ENCODE measurements around the gene SLC12A7. TPM values are rescaled to one million over a fixed set of nuclear protein-coding genes. Genes with fewer than 3 reads are reported as not detected.
A peak's percentile ranks its signal among the peaks of the same experiment; 100 is the strongest.

The SLC12A7 gene
- total RNA-seq, 2 experiments from 2014 or later: 0.06 TPM; not detected in 1

DNA sequence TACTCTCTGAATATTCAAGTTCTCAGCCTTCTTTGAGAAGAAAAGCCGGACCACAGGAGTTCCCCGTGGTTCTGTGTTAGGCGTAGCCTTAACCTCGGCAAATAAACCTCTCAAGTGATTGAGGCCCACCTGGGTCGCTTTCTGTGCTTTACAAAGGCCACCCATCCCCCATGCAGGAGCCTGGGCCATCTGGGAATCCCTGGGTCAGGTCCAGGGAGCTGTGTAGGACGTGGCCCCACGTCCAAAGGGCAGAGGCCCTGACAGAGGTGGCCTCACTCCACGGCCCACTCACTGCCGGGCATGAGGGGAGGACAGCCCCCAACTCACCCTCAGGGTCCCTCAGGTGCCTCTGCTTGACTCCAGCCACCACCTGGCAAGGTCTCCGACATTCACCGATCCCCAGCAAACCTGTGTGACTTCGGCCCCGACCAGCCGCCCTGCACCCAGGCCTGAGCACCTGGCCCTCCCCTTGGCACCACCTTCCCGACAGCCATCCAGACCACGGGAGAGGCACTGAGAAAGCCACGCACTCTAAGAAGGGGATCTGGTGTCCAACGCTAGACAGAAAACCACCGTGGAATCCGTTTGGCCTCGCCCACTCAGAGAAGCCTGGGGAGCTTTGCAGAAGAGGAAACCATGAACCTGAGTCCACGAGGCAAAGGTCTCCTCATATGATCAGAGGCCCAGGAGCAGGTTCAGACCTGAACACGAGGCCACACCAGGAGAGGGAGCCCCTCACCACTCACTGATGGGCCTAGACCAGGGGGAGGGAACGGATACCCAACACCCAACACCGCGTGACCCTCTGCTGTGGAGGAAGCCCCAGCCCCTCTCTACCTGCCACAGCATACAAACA, 4.5 kb downstream of the SLC12A7 start:
- no peak for TF ChIP-seq EZH2phosphoT487 (IDR thresholded peaks at IDR 0.05; ENCODE audit: borderline replicate concordance, low read depth, low read length)
- TF ChIP-seq, protein P1, sequence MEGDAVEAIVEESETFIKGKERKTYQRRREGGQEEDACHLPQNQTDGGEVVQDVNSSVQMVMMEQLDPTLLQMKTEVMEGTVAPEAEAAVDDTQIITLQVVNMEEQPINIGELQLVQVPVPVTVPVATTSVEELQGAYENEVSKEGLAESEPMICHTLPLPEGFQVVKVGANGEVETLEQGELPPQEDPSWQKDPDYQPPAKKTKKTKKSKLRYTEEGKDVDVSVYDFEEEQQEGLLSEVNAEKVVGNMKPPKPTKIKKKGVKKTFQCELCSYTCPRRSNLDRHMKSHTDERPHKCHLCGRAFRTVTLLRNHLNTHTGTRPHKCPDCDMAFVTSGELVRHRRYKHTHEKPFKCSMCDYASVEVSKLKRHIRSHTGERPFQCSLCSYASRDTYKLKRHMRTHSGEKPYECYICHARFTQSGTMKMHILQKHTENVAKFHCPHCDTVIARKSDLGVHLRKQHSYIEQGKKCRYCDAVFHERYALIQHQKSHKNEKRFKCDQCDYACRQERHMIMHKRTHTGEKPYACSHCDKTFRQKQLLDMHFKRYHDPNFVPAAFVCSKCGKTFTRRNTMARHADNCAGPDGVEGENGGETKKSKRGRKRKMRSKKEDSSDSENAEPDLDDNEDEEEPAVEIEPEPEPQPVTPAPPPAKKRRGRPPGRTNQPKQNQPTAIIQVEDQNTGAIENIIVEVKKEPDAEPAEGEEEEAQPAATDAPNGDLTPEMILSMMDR (conservative IDR thresholded peaks at IDR 0.05; ENCODE audit: low read length): peak; percentile 50; the same call in 1 of the 2 replicates
- H3K36me3 ChIP-seq (ENCODE audit: insufficient read depth, low read length): no peaks in the 10 kb centered on the region
- ChIA-PET POLR2A (no interaction called here), CTCF (ENCODE audit: unreplicated experiment) (no interaction called here)
- no peaks in the 10 kb centered on the region for H3K79me2 ChIP-seq (ENCODE audit: insufficient read depth, low read depth, low read length)
- no TSS peak for BruUV-seq (replicated peaks)
- H3K4me3 ChIP-seq (ENCODE audit: low read depth, low read length, poor library complexity, severe bottlenecking): no peak overlapping the region
- no peaks in the 10 kb centered on the region for H3K9me3 ChIP-seq (ENCODE audit: low read length)
- intact Hi-C loops (cut with micrococcal nuclease; ENCODE audit: unreplicated experiment): loop anchor here (1.0 kb wide), 1 partner anchor 33 kb away; no protein-coding TSS in a partner anchor
- no peaks in the 10 kb centered on the region for H3K9me2 ChIP-seq (ENCODE audit: insufficient read depth, low read length)
- peak; percentile 37 for DNase-seq (ENCODE audit: low spot score)
- H3K4me1 ChIP-seq (ENCODE audit: insufficient read depth, low read length, poor library complexity, severe bottlenecking): no peaks in the 10 kb centered on the region
- H4K20me1 ChIP-seq (ENCODE audit: insufficient read depth, low read length): no peaks in the 10 kb centered on the region
- H3K4me2 ChIP-seq (ENCODE audit: low read length): no peak overlapping the region
- no peak overlapping the region for H2AFZ ChIP-seq (ENCODE audit: low read length)
- no peak overlapping the region for H3K27ac ChIP-seq (ENCODE audit: low read depth, low read length, poor library complexity, severe bottlenecking)

DNA sequence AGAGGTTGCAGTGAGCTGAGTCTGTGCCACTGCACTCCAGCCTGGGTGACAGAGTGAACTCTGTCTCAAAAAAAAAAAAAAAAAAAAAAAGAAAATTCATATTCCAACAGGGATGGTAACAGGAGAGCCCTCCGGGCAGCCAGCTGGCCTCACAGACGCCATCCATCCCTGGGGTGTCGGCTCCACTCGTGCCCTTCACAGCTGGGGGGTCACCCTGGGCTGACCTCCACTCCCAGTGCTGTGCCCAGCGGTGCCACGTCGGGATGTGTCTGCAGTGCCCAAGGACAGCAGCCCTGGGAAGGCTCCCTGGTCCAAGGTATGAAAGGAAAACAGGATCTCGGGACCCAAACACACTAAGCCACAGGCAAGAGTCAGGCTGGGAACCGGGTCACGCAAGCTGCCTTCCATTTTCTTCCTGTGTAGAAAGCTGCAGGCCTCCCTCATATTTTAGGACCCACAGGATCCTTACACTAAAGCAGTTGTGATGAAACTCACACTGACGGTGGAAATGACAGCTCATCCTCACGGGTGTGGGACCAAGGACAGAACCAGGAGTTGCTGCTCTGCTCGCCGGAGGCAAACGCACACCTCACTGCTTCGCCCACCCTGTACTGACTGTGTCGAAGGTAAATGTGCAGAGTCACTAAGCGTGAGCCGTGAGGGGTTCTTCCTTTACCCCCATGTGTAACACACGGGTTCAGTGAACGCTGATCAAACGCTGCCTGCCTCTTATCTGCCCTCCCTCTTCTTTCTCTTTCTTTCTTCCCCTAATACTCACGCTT, 5.3 kb downstream of the SLC12A7 start:
- no peak for TF ChIP-seq EZH2phosphoT487 (IDR thresholded peaks at IDR 0.05; ENCODE audit: borderline replicate concordance, low read depth, low read length)
- TF ChIP-seq, protein P1 (conservative IDR thresholded peaks at IDR 0.05; ENCODE audit: low read length): no peak
- ChIA-PET POLR2A (no interaction called here), CTCF (ENCODE audit: unreplicated experiment) (no interaction called here)
- H3K4me2 ChIP-seq (ENCODE audit: low read length): no peak overlapping the region
- H3K79me2 ChIP-seq (ENCODE audit: insufficient read depth, low read depth, low read length): no peaks in the 10 kb centered on the region
- no peaks in the 10 kb centered on the region for H3K36me3 ChIP-seq (ENCODE audit: insufficient read depth, low read length)
- no peak for DNase-seq (ENCODE audit: low spot score)
- H3K4me1 ChIP-seq (ENCODE audit: insufficient read depth, low read length, poor library complexity, severe bottlenecking): no peaks in the 10 kb centered on the region
- no peak overlapping the region for H3K27ac ChIP-seq (ENCODE audit: low read depth, low read length, poor library complexity, severe bottlenecking)
- intact Hi-C loops (cut with micrococcal nuclease; ENCODE audit: unreplicated experiment): loop anchor here (1.0 kb wide), 1 partner anchor 34 kb away; no protein-coding TSS in a partner anchor
- H4K20me1 ChIP-seq (ENCODE audit: insufficient read depth, low read length): no peaks in the 10 kb centered on the region
- no TSS peak for BruUV-seq (replicated peaks)
- H3K9me2 ChIP-seq (ENCODE audit: insufficient read depth, low read length): no peaks in the 10 kb centered on the region
- no peaks in the 10 kb centered on the region for H3K9me3 ChIP-seq (ENCODE audit: low read length)
- H3K4me3 ChIP-seq (ENCODE audit: low read depth, low read length, poor library complexity, severe bottlenecking): no peak overlapping the region
- no peak overlapping the region for H2AFZ ChIP-seq (ENCODE audit: low read length)
